SK-N-MC (cell line): ENCODE results near the gene YBX2.

Experiments
- EZH2 ChIP-seq: fragments of 200-600 bp; sonication (generic); IDR thresholded peaks from one replicate; pipeline ENCODE4 v1.6.1; 2017; ENCODE audit warnings: antibody characterized with exemption
- FOXP2 ChIP-seq: optimal IDR thresholded peaks from 2 replicates; pipeline ENCODE3; 2011; ENCODE audit warnings: mild to moderate bottlenecking, moderate library complexity; ENCODE audit not compliant: insufficient read depth; ENCODE audit errors: extremely low read length, control extremely low read depth
- POLR2AphosphoS5 ChIP-seq: IDR thresholded peaks from 2 replicates; pipeline ENCODE4 v1.6.1; 2012; ENCODE audit warnings: mild to moderate bottlenecking, low read depth, low read length, borderline replicate concordance

- TF ChIP-seq POLR2AphosphoS5 (no peak; the same call in 1 of the 2 replicates), EZH2 (no peak), FOXP2 (no peak)
Measured at GRCh38 chr17:7313088-7313889, 18.9 kb upstream of the YBX2 start.
